Measurements from ENCODE around the gene ANGPTL3. TPM values are rescaled to one million over a fixed set of nuclear protein-coding genes. Genes with fewer than 3 reads are reported as not detected.
"Not testable (repeated sequence)": the region's sequence is repeated elsewhere in the genome, so short reads cannot be mapped to it uniquely, and the experiment has no call there.

The ANGPTL3 gene
- total RNA-seq (not detected), polyA plus RNA-seq (not detected)
- long read RNA-seq, donor 1, result 0 reads
- long read RNA-seq, donor 2, result 0 reads

- intact Hi-C loops (cut with DNase I; ENCODE audit: low total_unique reads), result no loop called here
- no peak within 1 kb of the TSS for H3K27ac ChIP-seq
- no peak for TF ChIP-seq POLR2AphosphoS5 (IDR thresholded peaks at IDR 0.05)
- no peak for TF ChIP-seq CTCF (IDR thresholded peaks at IDR 0.05 in 8 of 11, conservative IDR thresholded peaks at IDR 0.05 in 3 of 11)
- TF ChIP-seq POLR2A (IDR thresholded peaks at IDR 0.05), result no peak
- H3K27me3 ChIP-seq (replicated peaks in 1 of 7), result no peaks in the 10 kb centered on the region
- no peaks in the 10 kb centered on the region for H3K4me1 ChIP-seq
- no peaks in the 10 kb centered on the region for H3K36me3 ChIP-seq
- no peak for DNase-seq
- no peaks in the 10 kb centered on the region for H3K9me3 ChIP-seq
- no peak within 1 kb of the TSS for H3K4me3 ChIP-seq
- WGBS, 5 donors, result 91 to 98% (median 95%) methylated on average over 3 of the region's 3 CpGs
These were observed at the start of gene ANGPTL3 for GRCh38 chr1:62597281-62597680. Gene ANGPTL3 (plus strand): TSS chr1:62597520. CDS start chr1:62597567, 47 bp downstream.

GRCh38 chr1:62561306-62561705 lies 36.0 kb upstream of the ANGPTL3 start:
- TF ChIP-seq POLR2AphosphoS5 (IDR thresholded peaks at IDR 0.05) (no peak), CTCF (IDR thresholded peaks at IDR 0.05 in 8 of 11, conservative IDR thresholded peaks at IDR 0.05 in 3 of 11) (no peak), POLR2A (IDR thresholded peaks at IDR 0.05) (no peak)
- Histone ChIP-seq H3K4me1 (no peaks in the 10 kb centered on the region), H3K27me3 (replicated peaks in 1 of 7) (no peaks in the 10 kb centered on the region), H3K27ac (no peak overlapping the region), H3K4me3 (no peak overlapping the region), H3K9me3 (no peaks in the 10 kb centered on the region), H3K36me3 (peaks cover 0 to 22% (median 3%) of the 10 kb centered on the region in 6 donors)
- intact Hi-C loops (cut with DNase I; ENCODE audit: low total_unique reads), result no loop called here
- DNase-seq, result no peak
- WGBS, 5 donors, result 91 to 99% (median 93%) methylated on average over 2 of the region's 2 CpGs

GRCh38 chr1:62567182-62567581 lies 30.1 kb upstream of the ANGPTL3 start:
- Histone ChIP-seq H3K9me3 (peaks cover 0 to 25% (median 18%) of the 10 kb centered on the region in 8 donors), H3K36me3 (peaks cover 0 to 22% (median 3%) of the 10 kb centered on the region in 6 donors)
- H3K4me1 ChIP-seq; DNase-seq; H3K27me3 ChIP-seq (replicated peaks in 1 of 7); H3K4me3 ChIP-seq; intact Hi-C loops (cut with DNase I; ENCODE audit: low total_unique reads); H3K27ac ChIP-seq: not testable (repeated sequence)
- 92 to 100% (median 97%) methylated on average over 1 of the region's 1 CpG for WGBS, 5 donors

GRCh38 chr1:62567926-62568325 lies 29.4 kb upstream of the ANGPTL3 start:
- H3K4me3 ChIP-seq; intact Hi-C loops (cut with DNase I; ENCODE audit: low total_unique reads); H3K4me1 ChIP-seq; H3K27ac ChIP-seq; H3K27me3 ChIP-seq (replicated peaks in 1 of 7); DNase-seq: not testable (repeated sequence)
- peaks cover 0 to 33% (median 22%) of the 10 kb centered on the region in 8 donors for H3K9me3 ChIP-seq
- 36 to 75% (median 49%) methylated on average over 1 of the region's 1 CpG for WGBS, 5 donors
- H3K36me3 ChIP-seq, result peaks cover 0 to 29% (median 3%) of the 10 kb centered on the region in 6 donors

GRCh38 chr1:62571517-62571916 lies 25.8 kb upstream of the ANGPTL3 start:
- H3K27me3 ChIP-seq (replicated peaks in 1 of 7); H3K4me1 ChIP-seq; H3K4me3 ChIP-seq; H3K27ac ChIP-seq; intact Hi-C loops (cut with DNase I; ENCODE audit: low total_unique reads); DNase-seq: not testable (repeated sequence)
- Histone ChIP-seq H3K36me3 (peaks cover 0 to 53% (median 4%) of the 10 kb centered on the region in 6 donors), H3K9me3 (peaks cover 0 to 35% (median 22%) of the 10 kb centered on the region in 8 donors)
- 85 to 96% (median 91%) methylated on average over 4 of the region's 4 CpGs for WGBS, 5 donors

- H3K4me3 ChIP-seq, result no peak overlapping the region
- no peaks in the 10 kb centered on the region for H3K4me1 ChIP-seq
- peaks cover 0 to 27% (median 16%) of the 10 kb centered on the region in 8 donors for H3K9me3 ChIP-seq
- no peaks in the 10 kb centered on the region for H3K27me3 ChIP-seq (replicated peaks in 1 of 7)
- intact Hi-C loops (cut with DNase I; ENCODE audit: low total_unique reads), result no loop called here
- DNase-seq, result no peak
- peaks cover 0 to 54% (median 4%) of the 10 kb centered on the region in 6 donors for H3K36me3 ChIP-seq
- H3K27ac ChIP-seq, result no peak overlapping the region
- no peak for TF ChIP-seq CTCF (IDR thresholded peaks at IDR 0.05 in 8 of 11, conservative IDR thresholded peaks at IDR 0.05 in 3 of 11)
- no peak for TF ChIP-seq POLR2AphosphoS5 (IDR thresholded peaks at IDR 0.05)
- TF ChIP-seq POLR2A (IDR thresholded peaks at IDR 0.05), result no peak
These were observed 24.8 kb upstream of the ANGPTL3 start for GRCh38 chr1:62572476-62572875.

Measured in spleen (tissue), 13 donors.